Motor neuron (in vitro differentiated cells): ENCODE measurements around the gene BLVRA. TPM values are rescaled to one million over a fixed set of nuclear protein-coding genes. Genes with fewer than 3 reads are reported as not detected.
"Not testable (repeated sequence)": the region's sequence is repeated elsewhere in the genome, so short reads cannot be mapped to it uniquely, and the experiment has no call there.

ENCODE experiments used
- ATAC-seq, 8 experiments: fragments of 200-7000 bp; cut with Tn5 transposase; replicated peaks in 6 of 8; 2 replicates each; pipeline ENCODE4 v1.8.0; 2021; ENCODE audit warnings: mild to moderate bottlenecking in 8 of 8, moderate library complexity in 8 of 8
- H3K27ac ChIP-seq, 2 donors: fragments of 250-450 bp; sonication (Bioruptor Pico); 2 replicates each; pipeline ENCODE4 v1.9.0; 2021; ENCODE audit warnings: antibody characterized with exemption in 2 of 2, mild to moderate bottlenecking in 2 of 2, moderate library complexity in 1 of 2
- H3K4me1 ChIP-seq, 2 donors: fragments of 250-450 bp; sonication (Bioruptor Pico); replicated peaks in 1 of 2; 2 replicates each; pipeline ENCODE4 v1.6.1; 2021; ENCODE audit warnings: antibody characterized with exemption in 2 of 2, mild to moderate bottlenecking in 2 of 2, moderate library complexity in 1 of 2
- H3K4me3 ChIP-seq, 5 donors: fragments of 250-450 bp; sonication (Bioruptor Pico); 2 replicates each; pipeline ENCODE4 v1.9.0; 2021; ENCODE audit warnings: antibody characterized with exemption in 5 of 5, mild to moderate bottlenecking in 5 of 5, moderate library complexity in 4 of 5
- WGBS, 10 experiments: fragments of 450-650 bp; shearing (Covaris generic); methylation state at CpG; one replicate each; pipeline ENCODE4 v1.0.0; 2022; 5-methylcytosine and 5-hydroxymethylcytosine counted together
- in situ Hi-C, 9 experiments: fragments of 400-800 bp; cut with MboI; loops; one replicate each; pipeline ENCODE4 v1.15.0; 2021; ENCODE audit warnings: low sequenced_read_pairs in 9 of 9, low pct_unique_long_range_greater_than_20kb in 2 of 9; ENCODE audit not compliant: unreplicated experiment in 9 of 9
- total RNA-seq, 8 experiments: library from RNA; unstranded; fragments of 300-600 nt; gene quantifications; 2 replicates each; pipeline versions ENCODE4 v1.2.3 to v1.2.4, GENCODE V29; 2022

The BLVRA gene
- 10 to 100 TPM in 6 of 8 experiments, 1 to 10 TPM in 2; 2.3 to 45.0 (median 17.1) TPM for total RNA-seq

- ATAC-seq = peak; percentile 80 to 91 (median 86)
- in situ Hi-C loops = no loop called here
- WGBS, 10 experiments = 9 to 78% (median 37%) methylated on average over 1 to 6 of the region's 67 CpGs; no CpG with 5 or more reads in 6 of the 10 experiments
Measured at GRCh38 chr7:43758029-43758821, at the start of gene BLVRA. TSS of gene BLVRA (plus strand) at chr7:43758680. CDS start at chr7:43771159, 12,479 bp downstream.

GRCh38 chr7:43711503-43711902 lies 47.0 kb upstream of the BLVRA start:
- ATAC-seq = no peak
- in situ Hi-C loops = loop anchor here in 3 of 9 experiments (25.0 kb wide), 2 partner anchors 124 to 749 kb away; partner anchors contain the start of gene STK17A (in 2 of the 3)
- Histone ChIP-seq H3K4me1 (no peaks in the 10 kb centered on the region), H3K4me3 (no peak overlapping the region), H3K27ac (no peak overlapping the region)
- 75 to 100% (median 100%) methylated on average over 1 of the region's 1 CpG; no CpG with 5 or more reads in 5 of the 10 experiments for WGBS, 10 experiments

More at GRCh38 chr7:43758029-43758821, at the start of gene BLVRA:
- Histone ChIP-seq H3K4me3 (peak within 1 kb of the TSS; percentile 45 to 56 (median 55)), H3K4me1 (peaks cover 0 to 5% of the 10 kb centered on the region in 2 donors), H3K27ac (no peak within 1 kb of the TSS)

- H3K4me1 ChIP-seq, H3K4me3 ChIP-seq, H3K27ac ChIP-seq, ATAC-seq: not testable (repeated sequence)
- in situ Hi-C loops = loop anchor here in 3 of 9 experiments (25.0 kb wide), 2 partner anchors 129 to 754 kb away; partner anchors contain the start of gene STK17A (in 2 of the 3)
- 80 to 100% (median 100%) methylated on average over 1 to 2 of the region's 2 CpGs; no CpG with 5 or more reads in 1 of the 10 experiments for WGBS, 10 experiments
Measured at GRCh38 chr7:43715966-43716365, 42.5 kb upstream of the BLVRA start.

- no peak overlapping the region for H3K27ac ChIP-seq
- 76 to 100% (median 90%) methylated on average over 1 to 2 of the region's 2 CpGs; no CpG with 5 or more reads in 7 of the 10 experiments for WGBS, 10 experiments
- H3K4me1 ChIP-seq = no peaks in the 10 kb centered on the region
- in situ Hi-C loops = loop anchor here in 3 of 9 experiments (25.0 kb wide), 2 partner anchors 129 to 754 kb away; partner anchors contain the start of gene STK17A (in 2 of the 3)
- no peak for ATAC-seq
- no peak overlapping the region for H3K4me3 ChIP-seq
Measured at GRCh38 chr7:43716598-43716997, 41.9 kb upstream of the BLVRA start.

- no peak overlapping the region for H3K27ac ChIP-seq
- WGBS, 10 experiments = 21 to 100% (median 64%) methylated on average over 1 to 2 of the region's 2 CpGs
- in situ Hi-C loops = loop anchor here in 5 of 9 experiments (10.0 to 25.0 kb wide), 4 partner anchors 114 to 786 kb away; partner anchors contain the start of genes STK17A (in 2 of the 5), MRPL32 (in 1 of the 5) and PSMA2 (in 1 of the 5)
- ATAC-seq = no peak
- H3K4me1 ChIP-seq = no peaks in the 10 kb centered on the region
- no peak overlapping the region for H3K4me3 ChIP-seq
Measured at GRCh38 chr7:43721193-43721806, 37.2 kb upstream of the BLVRA start.

GRCh38 chr7:43723007-43723341 lies 35.5 kb upstream of the BLVRA start:
- H3K4me3 ChIP-seq = no peak overlapping the region
- in situ Hi-C loops = loop anchor here in 5 of 9 experiments (10.0 to 25.0 kb wide), 4 partner anchors 112 to 788 kb away; partner anchors contain the start of genes STK17A (in 2 of the 5), MRPL32 (in 1 of the 5) and PSMA2 (in 1 of the 5)
- peaks cover 0 to 7% of the 10 kb centered on the region in 2 donors for H3K4me1 ChIP-seq
- no peak overlapping the region for H3K27ac ChIP-seq
- peak in 2 of 8 experiments; percentile 48 to 53 for ATAC-seq

- no peak for ATAC-seq
- no peak overlapping the region for H3K27ac ChIP-seq
- 93 to 100% (median 94%) methylated on average over 2 to 3 of the region's 3 CpGs; no CpG with 5 or more reads in 5 of the 10 experiments for WGBS, 10 experiments
- no peak overlapping the region for H3K4me3 ChIP-seq
- in situ Hi-C loops = loop anchor here in 2 of 9 experiments (10.0 kb wide), 2 partner anchors 110 to 790 kb away; partner anchors contain the start of genes MRPL32 (in 1 of the 2) and PSMA2 (in 1 of the 2)
- peaks cover 2 to 15% of the 10 kb centered on the region in 2 donors for H3K4me1 ChIP-seq
Measured at GRCh38 chr7:43725251-43725650, 33.2 kb upstream of the BLVRA start.

- Histone ChIP-seq H3K4me3 (no peak overlapping the region), H3K4me1 (peaks cover 2 to 16% of the 10 kb centered on the region in 2 donors), H3K27ac (no peak overlapping the region)
- no peak for ATAC-seq
- in situ Hi-C loops = loop anchor here in 2 of 9 experiments (10.0 kb wide), 2 partner anchors 108 to 792 kb away; partner anchors contain the start of genes MRPL32 (in 1 of the 2) and PSMA2 (in 1 of the 2)
- whole genome bisulfite sequencing, 10 experiments = 34 to 100% (median 83%) methylated on average over 2 to 4 of the region's 4 CpGs
Measured at GRCh38 chr7:43726466-43726865, 32.0 kb upstream of the BLVRA start.

- in situ Hi-C loops = loop anchor here in 2 of 9 experiments (10.0 kb wide), 2 partner anchors 108 to 792 kb away; partner anchors contain the start of genes MRPL32 (in 1 of the 2) and PSMA2 (in 1 of the 2)
- no peak for ATAC-seq
- Histone ChIP-seq H3K4me3 (no peak overlapping the region), H3K27ac (no peak overlapping the region), H3K4me1 (peaks cover 2 to 16% of the 10 kb centered on the region in 2 donors)
- 89 to 100% (median 99%) methylated on average over 2 to 5 of the region's 5 CpGs for WGBS, 10 experiments
Measured at GRCh38 chr7:43727003-43727402, 31.5 kb upstream of the BLVRA start.

- in situ Hi-C loops = loop anchor here in 2 of 9 experiments (10.0 kb wide), 2 partner anchors 107 to 793 kb away; partner anchors contain the start of genes MRPL32 (in 1 of the 2) and PSMA2 (in 1 of the 2)
- Histone ChIP-seq H3K4me1 (peaks cover 2 to 16% of the 10 kb centered on the region in 2 donors), H3K4me3 (no peak overlapping the region), H3K27ac (no peak overlapping the region)
- no peak for ATAC-seq
- WGBS, 10 experiments = 0 to 91% (median 33%) methylated on average over 1 of the region's 1 CpG; no CpG with 5 or more reads in 3 of the 10 experiments
Measured at GRCh38 chr7:43727494-43727893, 31.0 kb upstream of the BLVRA start.

- ATAC-seq = peak; percentile 96 to 99 (median 98)
- WGBS, 10 experiments = 0 to 4% (median 1%) methylated on average over 6 to 30 of the region's 66 CpGs
- Histone ChIP-seq H3K4me3 (peak within 1 kb of the TSS; percentile 58 to 94 (median 82)), H3K27ac (peak within 1 kb of the TSS; percentile 78 to 82), H3K4me1 (peaks cover 2 to 17% of the 10 kb centered on the region in 2 donors)
- in situ Hi-C loops = loop anchor here in 2 of 9 experiments (10.0 kb wide), 2 partner anchors 105 to 795 kb away; partner anchors contain the start of genes MRPL32 (in 1 of the 2) and PSMA2 (in 1 of the 2)
Measured at GRCh38 chr7:43729214-43729923, 29.1 kb upstream of the BLVRA start, which contains the start of gene COA1. TSS of gene COA1 (minus strand) at chr7:43729523. CDS start at chr7:43648614, 80,909 bp downstream.

GRCh38 chr7:43729924-43730248 lies 28.6 kb upstream of the BLVRA start:
- peak overlapping the region; percentile 78 to 82 for H3K27ac ChIP-seq
- ATAC-seq = peak in 1 of 8 experiments; percentile 12
- in situ Hi-C loops = loop anchor here in 2 of 9 experiments (10.0 kb wide), 2 partner anchors 105 to 795 kb away; partner anchors contain the start of genes MRPL32 (in 1 of the 2) and PSMA2 (in 1 of the 2)
- peak overlapping the region; percentile 58 to 94 (median 82) for H3K4me3 ChIP-seq
- 0 to 83% (median 20%) methylated on average over 1 to 4 of the region's 4 CpGs for WGBS, 10 experiments
- peaks cover 2 to 22% of the 10 kb centered on the region in 2 donors for H3K4me1 ChIP-seq
